SK-N-SH (cell line): ENCODE measurements around the gene SRXN1. TPM values are rescaled to one million over a fixed set of nuclear protein-coding genes. Genes with fewer than 3 reads are reported as not detected.

Source experiments
- CTCF ChIA-PET: fragments of 300-600, 350-600 bp; formaldehyde crosslinking; extraction: SDS; loops from one replicate; lab custom pipeline; 2021; lab: Yijun Ruan, JAX
- POLR2A ChIA-PET: fragments of 350-600 bp; sonication (Branson Sonifier 250); formaldehyde crosslinking; extraction: SDS; loops from one replicate; lab custom pipeline; 2020; ENCODE audit warnings: antibody characterized with exemption, inconsistent platforms; lab: Yijun Ruan, JAX
- DNase-seq: peaks from one replicate; pipeline ENCODE4 v3.0.0; 2012
- H2AFZ ChIP-seq: fragments of 200-600 bp; sonication (generic); 2 replicates; pipeline ENCODE4 v1.8.1; 2016; ENCODE audit warnings: antibody characterized with exemption, mild to moderate bottlenecking, low read depth
- H3F3A ChIP-seq: fragments of 200-600 bp; sonication (generic); replicated peaks from 2 replicates; pipeline ENCODE3; 2016; ENCODE audit warnings: antibody characterized with exemption, mild to moderate bottlenecking; ENCODE audit not compliant: insufficient read depth
- H3K27ac ChIP-seq, 2 experiments: fragments of 200-500 bp in 1 of 2; fragments of 200-600 bp in 1 of 2; sonication (Bioruptor generic) in 1 of 2; sonication (generic), shearing (Covaris generic) in 1 of 2; 2 replicates each; pipeline versions ENCODE4 v1.5.1 to v1.6.1; 2014 to 2016; ENCODE audit warnings: low read depth in 2 of 2, inconsistent platforms in 1 of 2, low read length in 1 of 2, mild to moderate bottlenecking in 1 of 2, mixed read lengths in 1 of 2
- H3K27me3 ChIP-seq: fragments of 200-600 bp; sonication (generic), shearing (Covaris generic); 2 replicates; pipeline ENCODE4 v1.6.1; 2016; ENCODE audit warnings: mixed run types; ENCODE audit not compliant: insufficient read depth
- H3K36me3 ChIP-seq, 2 experiments: fragments of 200-500 bp in 1 of 2; fragments of 200-600 bp in 1 of 2; sonication (Bioruptor generic) in 1 of 2; sonication (generic) in 1 of 2; replicated peaks in 1 of 2; 2 replicates each; pipeline versions ENCODE3 to v1.5.1; 2014 to 2016; ENCODE audit warnings: low read length in 1 of 2, mild to moderate bottlenecking in 1 of 2; ENCODE audit not compliant: insufficient read depth in 2 of 2, control insufficient read depth in 1 of 2
- H3K4me1 ChIP-seq, 2 experiments: fragments of 200-500 bp in 1 of 2; fragments of 200-600 bp in 1 of 2; sonication (Bioruptor generic) in 1 of 2; sonication (generic), shearing (Covaris generic) in 1 of 2; 2 replicates each; pipeline versions ENCODE4 v1.5.1 to v1.6.1; 2014 to 2016; ENCODE audit warnings: low read depth in 1 of 2, low read length in 1 of 2, mixed run types in 1 of 2; ENCODE audit not compliant: insufficient read depth in 2 of 2, control insufficient read depth in 1 of 2
- H3K4me2 ChIP-seq: fragments of 200-600 bp; sonication (generic), shearing (Covaris generic); 2 replicates; pipeline ENCODE4 v1.6.1; 2017; ENCODE audit warnings: mixed run types
- H3K4me3 ChIP-seq, 2 experiments: fragments of 200-500 bp in 1 of 2; fragments of 200-600 bp in 1 of 2; sonication (Bioruptor generic) in 1 of 2; sonication (generic), shearing (Covaris generic) in 1 of 2; 2 replicates each; pipeline versions ENCODE4 v1.5.1 to v1.8.1; 2014 to 2016; ENCODE audit warnings: low read depth in 2 of 2, inconsistent platforms in 1 of 2, low read length in 1 of 2, mild to moderate bottlenecking in 1 of 2, mixed read lengths in 1 of 2, moderate library complexity in 1 of 2
- H3K79me2 ChIP-seq: fragments of 200-600 bp; sonication (generic); 2 replicates; pipeline ENCODE4 v1.8.1; 2017; ENCODE audit warnings: mild to moderate bottlenecking; ENCODE audit not compliant: insufficient read depth
- H3K9ac ChIP-seq: fragments of 200-600 bp; sonication (generic); 2 replicates; pipeline ENCODE4 v1.6.1; 2017; ENCODE audit warnings: mixed run types
- H3K9me2 ChIP-seq: fragments of 200-600 bp; sonication (generic); 2 replicates; pipeline ENCODE4 v1.6.1; 2017; ENCODE audit warnings: mixed run types
- H3K9me3 ChIP-seq: fragments of 200-600 bp; sonication (generic); 2 replicates; pipeline ENCODE4 v1.6.1; 2017; ENCODE audit warnings: mixed run types, mild to moderate bottlenecking, moderate library complexity
- H4K20me1 ChIP-seq: fragments of 200-600 bp; sonication (generic); 2 replicates; pipeline ENCODE4 v1.6.1; 2017; ENCODE audit warnings: mild to moderate bottlenecking, mixed run types; ENCODE audit not compliant: insufficient read depth
- EP300 ChIP-seq, 2 experiments: IDR thresholded peaks; 2 replicates each; pipeline versions ENCODE4 v1.4.0 to v1.6.1; 2012; ENCODE audit warnings: borderline replicate concordance in 1 of 2, low read depth in 1 of 2, low read length in 1 of 2
- EZH2phosphoT487 ChIP-seq: fragments of 200-600 bp; sonication (generic); IDR thresholded peaks from 2 replicates; pipeline ENCODE4 v1.6.1; 2017; ENCODE audit warnings: low read depth, mixed run types, mild to moderate bottlenecking, antibody characterized with exemption, moderate library complexity, borderline replicate concordance
- FOXM1 ChIP-seq: IDR thresholded peaks from 2 replicates; pipeline ENCODE4 v1.4.0; 2012; ENCODE audit warnings: low read depth, mild to moderate bottlenecking
- IRF3 ChIP-seq: fragments of 150-350 bp; IDR thresholded peaks from 2 replicates; pipeline ENCODE4 v1.6.1; 2016; ENCODE audit warnings: mild to moderate bottlenecking, low read depth, low read length
- MEF2A ChIP-seq: IDR thresholded peaks from 2 replicates; pipeline ENCODE4 v1.4.0; 2012; ENCODE audit warnings: low read depth, borderline replicate concordance
- POLR2AphosphoS5 ChIP-seq: IDR thresholded peaks from 2 replicates; pipeline ENCODE4 v1.6.1; 2012; ENCODE audit warnings: low read depth, low read length
- RFX5 ChIP-seq: IDR thresholded peaks from 2 replicates; pipeline ENCODE4 v1.6.1; 2012; ENCODE audit warnings: mild to moderate bottlenecking, improper control_type of control experiment, low read length
- SIN3A ChIP-seq: IDR thresholded peaks from 2 replicates; pipeline ENCODE4 v1.6.1; 2012; ENCODE audit warnings: low read depth, mild to moderate bottlenecking, low read length, moderate library complexity, borderline replicate concordance
- TAF1 ChIP-seq: IDR thresholded peaks from 2 replicates; pipeline ENCODE4 v1.6.1; 2012; ENCODE audit warnings: low read depth, mild to moderate bottlenecking, low read length, moderate library complexity, borderline replicate concordance
- TCF12 ChIP-seq: IDR thresholded peaks from 2 replicates; pipeline ENCODE4 v1.4.0; 2012
- TEAD4 ChIP-seq: IDR thresholded peaks from 2 replicates; pipeline ENCODE4 v1.4.0; 2012; ENCODE audit warnings: mild to moderate bottlenecking, borderline replicate concordance; ENCODE audit not compliant: insufficient read depth
- YY1 ChIP-seq: IDR thresholded peaks from 2 replicates; pipeline ENCODE4 v1.4.0; 2012; ENCODE audit warnings: low read depth, mild to moderate bottlenecking
- ZBTB33 ChIP-seq: IDR thresholded peaks from 2 replicates; pipeline ENCODE4 v1.4.0; 2012; ENCODE audit warnings: low read depth, borderline replicate concordance
- WGBS: methylation state at CpG from one replicate; pipeline ENCODE4 v1.1.6; 2017; ENCODE audit warnings: low lambda C conversion rate; 5-methylcytosine and 5-hydroxymethylcytosine counted together
- polyA plus RNA-seq, 3 experiments: library from polyadenylated mRNA; depleted of rRNA; stranded (reverse); fragments of >200 nt; gene quantifications; 2 replicates each; pipeline ENCODE4 v1.2.3, GENCODE V29; 2012

The SRXN1 gene
- polyA plus RNA-seq, 1 of the 3 experiments (the other 2 are of a cell fraction), result 26.2 TPM

- no peak for TF ChIP-seq SIN3A
- no peak for TF ChIP-seq ZBTB33
- TF ChIP-seq TAF1, result no peak
Measured at GRCh38 chr20:618980-619379, 34.0 kb downstream of the SRXN1 start (continued).

GRCh38 chr20:617934-618690 lies 34.9 kb downstream of the SRXN1 start:
- Histone ChIP-seq H3K4me3 (no peak overlapping the region), H3K36me3 (no peaks in the 10 kb centered on the region), H4K20me1 (no peaks in the 10 kb centered on the region), H3K9ac (no peak overlapping the region), H3K9me3 (no peaks in the 10 kb centered on the region), H3K27ac (no peak overlapping the region), H3K4me1 (no peaks in the 10 kb centered on the region), H3K27me3 (peaks cover 3% of the 10 kb centered on the region; the same call in 1 of the 2 replicates), H3K9me2 (no peaks in the 10 kb centered on the region), H2AFZ (no peak overlapping the region), H3F3A (no peaks in the 10 kb centered on the region), H3K79me2 (no peaks in the 10 kb centered on the region), H3K4me2 (no peak overlapping the region)
- ChIA-PET POLR2A (no interaction called here), CTCF (interaction anchor here (0.7 to 3.1 kb wide), 3 partner anchors 13 to 56 kb away, joined by 3 to 13 read pairs (median 8); no protein-coding TSS in a partner anchor)
- WGBS, result 10% methylated on average over 4 of the region's 4 CpGs
- TF ChIP-seq EP300 (IDR thresholded peaks at IDR 0.05; ENCODE audit: borderline replicate concordance in 1 of 2, low read depth in 1 of 2, low read length in 1 of 2) (no peak), TEAD4 (no peak), TCF12 (no peak), RFX5 (no peak), YY1 (no peak), MEF2A (no peak), POLR2AphosphoS5 (no peak), FOXM1 (no peak), IRF3 (no peak), EZH2phosphoT487 (no peak)
- DNase-seq, result no peak
